ENCODE results near the gene FBXL4.

Gene FBXL4

DNA sequence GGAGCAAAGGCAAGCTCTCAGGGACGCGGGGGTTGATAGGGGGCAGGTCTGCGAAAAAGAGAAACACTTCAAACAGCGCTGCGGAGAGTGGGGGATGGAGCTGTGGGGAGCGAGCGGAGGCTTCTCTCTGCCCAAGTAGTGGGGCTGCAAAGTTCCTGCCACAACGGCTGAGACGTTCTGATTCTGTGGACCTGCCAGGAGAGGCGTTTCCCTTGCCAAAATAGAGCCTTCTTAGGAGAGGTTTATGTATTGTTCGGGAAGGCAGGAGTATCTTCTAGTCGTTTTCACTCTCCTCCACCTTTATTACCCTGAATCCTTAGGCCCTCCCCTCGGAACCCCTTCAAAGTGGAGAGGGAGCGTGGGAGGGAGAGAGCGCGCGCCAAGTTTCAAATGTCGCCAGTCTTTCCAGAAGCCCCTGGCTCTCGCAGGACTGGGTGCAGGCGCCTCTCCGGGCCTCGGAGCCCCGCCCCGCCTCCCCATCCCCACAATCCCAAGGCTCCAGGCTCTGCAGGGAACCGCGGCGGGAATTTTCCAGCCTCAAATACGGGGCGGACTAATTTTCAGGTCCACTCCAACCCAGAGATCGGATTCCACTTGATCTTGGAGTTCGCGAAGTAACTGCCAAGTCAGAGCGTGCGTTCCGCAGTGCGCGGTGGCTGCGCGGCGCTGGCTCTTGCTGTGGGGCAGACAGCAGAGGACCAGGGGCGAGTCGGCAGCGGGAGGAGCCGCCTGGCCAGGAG is 123.4 kb downstream of the FBXL4 start:
- no peak for DNase-seq

DNA sequence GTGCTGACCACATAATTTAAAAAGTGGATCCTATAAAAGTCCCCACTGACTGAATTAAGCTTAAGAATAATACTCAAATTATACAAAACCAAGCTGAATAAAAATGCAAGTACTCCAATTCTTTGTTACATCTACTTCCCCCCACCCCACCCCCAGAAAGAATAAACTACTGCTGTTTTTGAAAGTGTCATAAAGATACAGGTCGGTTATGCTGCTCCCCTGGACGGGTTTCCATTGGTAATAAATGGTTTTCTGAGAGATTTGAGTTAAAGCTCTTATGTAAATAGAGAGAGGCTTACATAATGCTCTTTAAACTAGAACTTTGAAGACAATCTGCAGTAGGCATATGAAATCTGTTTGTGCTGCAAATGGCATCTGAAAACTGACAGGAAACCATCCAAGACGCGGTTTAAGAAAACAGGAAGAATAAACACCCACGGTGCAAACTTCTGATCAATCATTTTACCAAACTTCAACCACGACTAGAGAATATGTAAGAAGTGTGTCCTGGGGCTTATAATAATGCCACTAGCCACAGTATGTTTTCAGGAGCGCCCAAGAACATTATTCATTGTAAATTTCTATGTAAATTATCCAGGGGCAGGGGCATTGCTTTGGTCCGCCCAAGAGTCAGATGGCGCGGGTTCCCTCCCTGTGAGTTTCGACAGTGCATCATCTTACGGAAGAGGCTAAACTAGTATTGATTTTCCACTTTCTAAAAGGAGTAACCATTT is 124.2 kb downstream of the FBXL4 start:
- DNase-seq, result no peak

DNA sequence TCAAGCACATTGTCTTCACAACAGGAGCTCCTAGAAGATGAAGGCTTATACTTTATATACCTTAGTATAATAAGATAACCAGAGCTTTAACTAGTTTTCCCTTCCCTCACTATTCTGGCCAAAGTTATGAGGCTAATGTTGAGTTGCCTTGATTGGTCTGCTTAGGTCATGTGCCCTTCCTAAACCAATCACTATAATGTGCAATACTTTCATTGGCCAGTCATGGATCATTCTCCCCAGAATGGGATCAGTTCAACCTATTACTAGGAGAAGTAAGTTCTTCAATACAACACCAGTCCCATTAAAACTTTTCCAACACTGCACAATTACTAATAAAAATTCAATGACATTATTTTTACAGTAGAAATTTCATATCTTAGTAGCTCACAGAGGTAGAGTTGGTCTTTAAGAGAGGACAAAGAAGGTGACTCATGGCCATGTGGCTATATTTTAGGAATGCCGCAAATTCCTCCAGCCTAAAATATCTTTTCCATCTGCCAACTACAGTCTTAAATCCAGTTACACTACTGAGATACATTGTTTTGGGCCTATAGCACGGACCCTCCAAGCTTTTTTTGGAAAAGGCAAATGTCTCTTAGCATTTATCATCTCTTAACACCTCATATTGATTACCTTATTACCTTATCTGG is 125.9 kb downstream of the FBXL4 start:
- DNase-seq, result no peak
